NB4 (cell line): Measurements from ENCODE around the gene CYSRT1.

Experiments
- CTCF ChIP-seq: IDR thresholded peaks from one replicate; pipeline ENCODE4 v1.5.1; 2012; ENCODE audit warnings: low read depth, low read length
- POLR2A ChIP-seq: IDR thresholded peaks from 2 replicates; pipeline ENCODE4 v1.6.1; 2011; ENCODE audit warnings: mild to moderate bottlenecking; ENCODE audit not compliant: insufficient read length; ENCODE audit errors: extremely low read depth

- TF ChIP-seq CTCF (no peak), POLR2A (no peak)
Measured at GRCh38 chr9:137180491-137180890, 44.5 kb upstream of the CYSRT1 start.
